ENCODE data around the gene TEX2. TPM values are rescaled to one million over a fixed set of nuclear protein-coding genes. Genes with fewer than 3 reads are reported as not detected.
A peak's percentile ranks its signal among the peaks of the same experiment; 100 is the strongest.

Gene TEX2
- total and polyA plus RNA-seq, 2 of the 13 experiments (the other 11 are each of a cell fraction or from before 2014, with no cell fraction given) = 21.4 to 37.7 TPM

- TF ChIP-seq ZBTB38 (CRISPR knock-in tag; IDR thresholded peaks at IDR 0.05) (no peak), ZBTB8A (CRISPR knock-in tag; IDR thresholded peaks at IDR 0.05; ENCODE audit: borderline replicate concordance, low read depth) (no peak; the same call in 1 of the 2 replicates), HNRNPK (IDR thresholded peaks at IDR 0.05; ENCODE audit: low read depth, low read length, poor library complexity, severe bottlenecking) (no peak), REL (CRISPR knock-in tag; conservative IDR thresholded peaks at IDR 0.05) (peak; percentile 8; the same call in 1 of the 2 replicates), ZNF205 (CRISPR knock-in tag; IDR thresholded peaks at IDR 0.05) (0 out of 2 replicates have a peak, but pooled peaks have one; percentile 11), ZNF414 (CRISPR knock-in tag; IDR thresholded peaks at IDR 0.05) (no peak), ZNF343 (CRISPR knock-in tag; IDR thresholded peaks at IDR 0.05) (0 out of 2 replicates have a peak, but pooled peaks have one; percentile 6), ZNF251 (CRISPR knock-in tag; IDR thresholded peaks at IDR 0.05) (peak; percentile 35), FOXK2 (IDR thresholded peaks at IDR 0.05) (peak; percentile 51; the same call in 1 of the 2 replicates), FOXP1 (IDR thresholded peaks at IDR 0.05) (peak; percentile 49; the same call in 1 of the 2 replicates), FOXP1 (CRISPR knock-in tag; IDR thresholded peaks at IDR 0.05) (peak; percentile 63), ZNF10 (CRISPR knock-in tag; IDR thresholded peaks at IDR 0.05; ENCODE audit: borderline replicate concordance, low read depth) (0 out of 2 replicates have a peak, but pooled peaks have one; percentile 43), ZGPAT (CRISPR knock-in tag; IDR thresholded peaks at IDR 0.05) (no peak), MAX (IDR thresholded peaks at IDR 0.05) (peak; percentile 13; the same call in 1 of the 2 replicates), AGO1 (IDR thresholded peaks at IDR 0.05; ENCODE audit: low read depth, low read length, poor library complexity, severe bottlenecking) (peak; percentile 94), NR2F6 (IDR thresholded peaks at IDR 0.05) (0 out of 2 replicates have a peak, but pooled peaks have one; percentile 5), NR2F6 (CRISPR knock-in tag; IDR thresholded peaks at IDR 0.05) (no peak), ZFX (CRISPR knock-in tag; IDR thresholded peaks at IDR 0.05; ENCODE audit: low read depth) (peak; percentile 0; the same call in 1 of the 2 replicates), ZNF337 (CRISPR knock-in tag; IDR thresholded peaks at IDR 0.05; ENCODE audit: borderline replicate concordance, low read depth) (peak; percentile 75; the same call in 1 of the 2 replicates), PRMT3 (CRISPR knock-in tag; IDR thresholded peaks at IDR 0.05; ENCODE audit: borderline replicate concordance, low read depth) (0 out of 2 replicates have a peak, but pooled peaks have one; percentile 49), ZNF772 (CRISPR knock-in tag; IDR thresholded peaks at IDR 0.05) (peak; percentile 22; the same call in 1 of the 2 replicates), CREB1 (IDR thresholded peaks at IDR 0.05) (no peak), CREB1 (CRISPR knock-in tag; IDR thresholded peaks at IDR 0.05) (no peak), ZNF703 (CRISPR knock-in tag; IDR thresholded peaks at IDR 0.05; ENCODE audit: borderline replicate concordance) (peak; percentile 42; the same call in 1 of the 2 replicates), JUNB (CRISPR knock-in tag; IDR thresholded peaks at IDR 0.05; ENCODE audit: borderline replicate concordance) (peak; percentile 50; the same call in 1 of the 2 replicates), ZC3H4 (CRISPR knock-in tag; IDR thresholded peaks at IDR 0.05; ENCODE audit: borderline replicate concordance) (peak; percentile 99), ZNF775 (CRISPR knock-in tag; IDR thresholded peaks at IDR 0.05; ENCODE audit: borderline replicate concordance) (no peak; the same call in 1 of the 2 replicates), TBX2 (CRISPR knock-in tag; IDR thresholded peaks at IDR 0.05; ENCODE audit: borderline replicate concordance) (0 out of 2 replicates have a peak, but pooled peaks have one; percentile 12)
Measured at GRCh38 chr17:64146418-64147109, 116.5 kb downstream of the TEX2 start (continued).

Data from HepG2 (cell line).